HG02642 (cell line): Measurements from ENCODE around the gene IER2.
"Not testable (repeated sequence)": the region's sequence is repeated elsewhere in the genome, so short reads cannot be mapped to it uniquely, and the experiment has no call there.

ENCODE experiments used
- ATAC-seq: cut with Tn5 transposase; IDR thresholded peaks from one replicate; pipeline ENCODE4 v1.9.1; 2021; ENCODE audit warnings: mild to moderate bottlenecking; ENCODE audit not compliant: unreplicated experiment, poor library complexity

Gene IER2

GRCh38 chr19:13138171-13138915 lies 11.9 kb upstream of the IER2 start:
- no peak for ATAC-seq

GRCh38 chr19:13138916-13139198 lies 11.4 kb upstream of the IER2 start:
- ATAC-seq: no peak

- no peak for ATAC-seq
Observed at GRCh38 chr19:13139633-13140311, 10.4 kb upstream of the IER2 start.

- no peak for ATAC-seq
Observed at GRCh38 chr19:13146763-13147563, 3.2 kb upstream of the IER2 start.

- ATAC-seq: not testable (repeated sequence)
Observed at GRCh38 chr19:13149173-13149627, 1.0 kb upstream of the IER2 start.

- peak; percentile 2 for ATAC-seq
Observed at GRCh38 chr19:13149628-13150186, 504 bp upstream of the IER2 start.

- no peak for ATAC-seq
Observed at GRCh38 chr19:13150931-13151604, 857 bp downstream of the IER2 start.

- ATAC-seq: peak; percentile 37
Observed at GRCh38 chr19:13151605-13152355, 1.6 kb downstream of the IER2 start.

DNA sequence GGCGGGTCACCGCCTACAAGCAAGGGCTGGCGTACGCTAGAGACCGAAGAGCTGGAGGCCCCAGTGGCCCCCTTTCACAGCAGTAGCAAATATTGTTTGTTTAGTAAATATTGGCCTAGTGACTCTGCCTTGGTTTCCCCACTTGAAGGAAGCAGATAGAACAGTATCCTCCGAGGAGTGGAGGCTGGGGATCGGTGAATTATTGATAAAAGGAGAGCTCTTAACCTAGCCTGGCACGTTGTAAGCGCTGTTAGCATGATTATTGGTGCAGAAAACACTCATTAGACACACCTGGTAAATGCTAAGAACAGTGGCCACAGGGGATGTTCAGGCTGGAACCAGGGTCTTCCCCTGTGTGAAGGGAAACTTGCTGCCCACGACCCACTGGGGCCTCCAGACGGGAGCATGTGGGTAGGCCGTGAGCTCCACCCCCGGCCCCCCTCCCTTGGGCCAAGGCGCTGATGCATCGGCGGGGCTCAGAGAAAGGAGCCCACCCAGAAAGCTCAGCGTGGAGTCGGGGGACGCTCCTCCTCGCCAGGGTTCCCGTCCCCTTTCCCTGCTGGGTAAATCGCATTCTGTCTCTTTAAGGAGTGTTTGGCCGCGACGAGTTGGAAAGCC lies 2.3 kb downstream of the IER2 start:
- ATAC-seq: peak; percentile 12

DNA sequence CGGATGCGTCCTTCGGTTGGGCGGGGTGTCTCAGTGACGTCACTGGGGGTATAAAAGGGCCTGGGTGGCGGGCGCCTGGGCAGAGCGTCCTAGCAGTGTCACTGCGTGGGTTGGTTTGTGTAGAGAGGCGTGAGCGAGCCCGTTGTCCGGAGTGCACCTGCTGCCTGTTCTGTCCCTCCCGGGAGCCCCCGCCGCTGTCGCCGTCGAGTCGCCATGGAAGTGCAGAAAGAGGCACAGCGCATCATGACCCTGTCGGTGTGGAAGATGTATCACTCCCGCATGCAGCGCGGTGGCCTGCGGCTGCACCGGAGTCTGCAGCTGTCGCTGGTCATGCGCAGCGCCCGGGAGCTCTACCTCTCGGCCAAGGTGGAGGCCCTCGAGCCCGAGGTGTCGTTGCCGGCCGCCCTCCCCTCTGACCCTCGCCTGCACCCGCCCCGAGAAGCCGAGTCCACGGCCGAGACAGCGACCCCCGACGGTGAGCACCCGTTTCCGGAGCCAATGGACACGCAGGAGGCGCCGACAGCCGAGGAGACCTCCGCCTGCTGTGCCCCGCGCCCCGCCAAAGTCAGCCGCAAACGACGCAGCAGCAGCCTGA lies 2.9 kb downstream of the IER2 start:
- peak; percentile 34 for ATAC-seq

DNA sequence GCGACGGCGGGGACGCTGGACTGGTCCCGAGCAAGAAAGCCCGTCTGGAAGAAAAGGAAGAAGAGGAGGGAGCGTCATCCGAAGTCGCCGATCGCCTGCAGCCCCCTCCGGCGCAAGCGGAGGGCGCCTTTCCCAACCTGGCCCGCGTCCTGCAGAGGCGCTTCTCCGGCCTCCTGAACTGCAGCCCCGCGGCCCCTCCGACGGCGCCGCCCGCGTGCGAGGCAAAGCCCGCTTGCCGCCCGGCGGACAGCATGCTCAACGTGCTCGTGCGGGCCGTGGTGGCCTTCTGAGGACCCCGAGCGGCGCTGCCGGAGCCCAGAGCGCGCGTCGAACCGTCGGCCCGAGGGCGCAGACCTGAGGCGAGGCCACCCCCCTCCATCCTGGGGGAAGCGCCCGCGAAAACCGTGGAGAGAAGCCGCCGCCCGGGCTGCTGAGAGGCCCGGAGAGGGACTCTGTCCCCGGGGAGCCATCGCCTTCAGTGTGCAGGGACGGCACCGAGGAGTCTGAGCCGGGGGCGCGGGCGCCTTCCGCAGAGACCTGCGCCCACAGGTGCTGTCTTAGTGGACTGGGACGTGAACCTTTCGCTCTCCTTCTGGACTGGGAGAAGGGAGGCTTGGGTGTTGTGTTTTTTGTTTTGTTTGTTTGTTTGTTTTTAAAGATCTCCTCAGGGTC lies 3.5 kb downstream of the IER2 start:
- no peak for ATAC-seq

- no peak for ATAC-seq
Observed at GRCh38 chr19:13154241-13154778, 4.1 kb downstream of the IER2 start.

GRCh38 chr19:13154911-13155471 lies 4.8 kb downstream of the IER2 start:
- no peak for ATAC-seq

- ATAC-seq: peak; percentile 12
Observed at GRCh38 chr19:13155472-13156359, 5.5 kb downstream of the IER2 start.

DNA sequence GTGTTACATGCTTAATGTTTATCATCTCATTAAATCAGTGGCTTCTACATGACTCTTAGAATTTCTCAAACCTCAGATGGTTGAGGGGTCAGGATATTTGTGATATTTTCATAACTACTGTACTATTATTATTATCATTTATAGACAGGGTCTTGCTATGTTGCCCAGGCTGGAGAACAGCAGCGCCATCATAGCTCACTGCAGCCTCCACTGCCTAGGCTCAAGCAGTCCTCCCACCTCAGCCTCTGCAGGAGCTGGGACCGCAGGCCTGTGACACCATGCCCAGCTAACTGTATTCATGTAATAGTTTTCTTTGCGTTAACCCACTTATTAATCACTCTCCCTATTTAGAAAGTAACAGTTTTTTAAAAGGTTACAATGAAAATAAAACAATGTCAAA lies 9.5 kb downstream of the IER2 start:
- ATAC-seq: no peak

DNA sequence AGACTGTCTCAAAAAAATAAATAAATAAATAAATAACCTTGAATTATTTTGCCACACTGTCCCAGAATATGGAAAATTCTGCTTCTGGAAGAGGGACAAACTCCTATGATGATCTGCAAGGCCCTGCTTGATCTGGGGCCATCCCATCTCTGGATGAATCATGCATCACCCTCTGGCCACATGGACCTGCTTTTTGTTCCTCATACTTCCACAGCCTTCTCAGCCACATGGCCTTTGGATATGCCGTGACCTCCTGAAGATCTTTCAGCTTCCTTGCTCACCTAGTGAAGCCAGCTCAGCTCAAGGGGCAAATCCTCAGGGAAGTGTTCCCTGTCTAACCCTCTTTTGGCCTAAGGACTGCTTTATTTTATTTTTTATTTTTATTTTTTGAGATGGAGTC lies 10.3 kb downstream of the IER2 start:
- no peak for ATAC-seq
